Endothelial cell (in vitro differentiated cells): ENCODE measurements around the gene ATG4D. TPM values are rescaled to one million over a fixed set of nuclear protein-coding genes. Genes with fewer than 3 reads are reported as not detected.
"Not testable (repeated sequence)": the region's sequence is repeated elsewhere in the genome, so short reads cannot be mapped to it uniquely, and the experiment has no call there.

Source experiments
- DNase-seq: peaks from one replicate; pipeline ENCODE4 v3.0.0; 2021; ENCODE audit warnings: low spot score
- H3K27ac Mint-ChIP-seq: one replicate; pipeline ENCODE4 v1.8.0; 2021; ENCODE audit warnings: mixed read lengths, inconsistent platforms; ENCODE audit not compliant: unreplicated experiment
- H3K27me3 Mint-ChIP-seq: one replicate; pipeline ENCODE4 v1.8.0; 2021; ENCODE audit warnings: mild to moderate bottlenecking, moderate library complexity, mixed read lengths, inconsistent platforms; ENCODE audit not compliant: unreplicated experiment
- H3K36me3 Mint-ChIP-seq: one replicate; pipeline ENCODE4 v1.8.0; 2021; ENCODE audit warnings: mild to moderate bottlenecking, low read depth, mixed read lengths, inconsistent platforms; ENCODE audit not compliant: unreplicated experiment
- H3K4me1 Mint-ChIP-seq: one replicate; pipeline ENCODE4 v1.8.0; 2021; ENCODE audit warnings: mild to moderate bottlenecking, mixed read lengths, inconsistent platforms; ENCODE audit not compliant: unreplicated experiment
- H3K4me3 Mint-ChIP-seq: one replicate; pipeline ENCODE4 v1.8.0; 2021; ENCODE audit warnings: mild to moderate bottlenecking, mixed read lengths, inconsistent platforms; ENCODE audit not compliant: unreplicated experiment
- H3K9me3 Mint-ChIP-seq: one replicate; pipeline ENCODE4 v1.8.0; 2021; ENCODE audit warnings: mixed read lengths, inconsistent platforms; ENCODE audit not compliant: unreplicated experiment
- CTCF ChIP-seq: fragments of 200-600 bp; sonication (generic); IDR thresholded peaks from one replicate; pipeline ENCODE4 v1.5.0; 2021; ENCODE audit warnings: antibody characterized with exemption; ENCODE audit not compliant: unreplicated experiment
- total RNA-seq: library from RNA; stranded (reverse); fragmentation: NEBNext Ultra II Directional; extraction: Animal tissue kit (Norgen Biotek cat#: 25700); gene quantifications from one replicate; pipeline ENCODE4 v1.2.1, GENCODE V29; 2021; ENCODE audit not compliant: unreplicated experiment

ATG4D gene
- total RNA-seq, 1 donor from 2014 or later: 11.8 TPM

- peaks cover 11% of the 10 kb centered on the region for H3K27me3 Mint-ChIP-seq
- TF ChIP-seq CTCF: no peak
- H3K9me3 Mint-ChIP-seq: no peaks in the 10 kb centered on the region
- peaks cover 34% of the 10 kb centered on the region for H3K4me1 Mint-ChIP-seq
- peak overlapping the region; percentile 79 for H3K27ac Mint-ChIP-seq
- H3K36me3 Mint-ChIP-seq: peaks cover 17% of the 10 kb centered on the region
- no peak for DNase-seq
- peak overlapping the region; percentile 93 for H3K4me3 Mint-ChIP-seq
Measured at GRCh38 chr19:10566658-10567410, 23.1 kb downstream of the ATG4D start.

DNA sequence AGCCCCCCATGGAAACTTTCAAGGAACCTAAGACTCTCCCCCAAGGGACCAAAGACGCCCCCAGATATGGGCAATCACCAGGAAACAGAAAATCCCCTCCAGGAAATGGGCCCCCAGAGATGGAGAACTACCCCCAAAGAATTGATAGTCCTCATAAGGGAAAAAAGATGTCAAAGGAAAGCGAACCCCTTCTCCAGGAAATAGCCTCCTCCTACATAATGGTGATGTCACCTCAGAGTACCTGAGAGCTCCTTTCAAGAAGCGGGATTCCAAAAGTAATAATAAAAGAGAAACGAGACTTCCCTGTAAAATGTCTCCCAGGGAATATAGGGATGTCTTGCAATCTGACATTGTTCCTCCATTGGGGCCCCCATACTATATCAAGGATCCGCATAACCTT lies 24.0 kb downstream of the ATG4D start:
- peak overlapping the region; percentile 93 for H3K4me3 Mint-ChIP-seq
- no peaks in the 10 kb centered on the region for H3K9me3 Mint-ChIP-seq
- peaks cover 34% of the 10 kb centered on the region for H3K4me1 Mint-ChIP-seq
- H3K27ac Mint-ChIP-seq: peak overlapping the region; percentile 72
- DNase-seq: no peak
- H3K27me3 Mint-ChIP-seq: peaks cover 11% of the 10 kb centered on the region
- TF ChIP-seq CTCF: no peak
- peaks cover 17% of the 10 kb centered on the region for H3K36me3 Mint-ChIP-seq

GRCh38 chr19:10568062-10568825 lies 24.5 kb downstream of the ATG4D start:
- peak overlapping the region; percentile 72 for H3K27ac Mint-ChIP-seq
- no peak for DNase-seq
- TF ChIP-seq CTCF: no peak

GRCh38 chr19:10568826-10569651 lies 25.3 kb downstream of the ATG4D start, which contains the start of gene CDKN2D:
Gene CDKN2D, minus strand, starts transcription at chr19:10568979. Its CDS starts 326 bp downstream, at chr19:10568653.
- peak; percentile 85 for TF ChIP-seq CTCF
- Mint-ChIP-seq H3K27ac (peak within 1 kb of the TSS; percentile 80), H3K36me3 (peaks cover 17% of the 10 kb centered on the region), H3K4me1 (peaks cover 34% of the 10 kb centered on the region), H3K4me3 (peak within 1 kb of the TSS; percentile 93), H3K9me3 (no peaks in the 10 kb centered on the region), H3K27me3 (peaks cover 11% of the 10 kb centered on the region)
- peak; percentile 99 for DNase-seq

More at GRCh38 chr19:10568062-10568825, 24.5 kb downstream of the ATG4D start:
- Mint-ChIP-seq H3K4me3 (peak overlapping the region; percentile 93), H3K36me3 (peaks cover 17% of the 10 kb centered on the region), H3K27me3 (peaks cover 11% of the 10 kb centered on the region), H3K9me3 (no peaks in the 10 kb centered on the region), H3K4me1 (peaks cover 34% of the 10 kb centered on the region)

DNA sequence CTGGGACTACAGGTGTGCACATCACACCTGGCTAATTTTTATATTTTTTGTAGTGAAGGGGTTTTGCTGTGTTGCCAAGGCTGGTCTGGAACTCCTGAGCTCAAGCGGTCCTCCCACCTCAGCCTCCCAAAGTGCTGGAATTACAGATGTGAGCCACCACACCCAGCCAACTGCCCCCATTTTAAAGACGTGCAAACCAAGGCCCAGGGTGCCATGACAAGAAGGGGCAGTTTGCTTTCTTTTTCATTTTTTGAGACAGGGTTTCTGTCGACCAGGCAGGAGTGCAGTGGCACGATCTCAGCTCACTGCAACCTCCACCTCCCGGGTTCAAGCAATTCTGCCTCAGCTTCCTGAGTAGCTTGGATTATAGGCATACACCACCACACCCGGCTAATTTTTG lies 30.1 kb downstream of the ATG4D start:
- H3K36me3 Mint-ChIP-seq, H3K27ac Mint-ChIP-seq: not testable (repeated sequence)

More for the DNA sequence above, 30.1 kb downstream of the ATG4D start:
- not testable (repeated sequence) for H3K4me3 Mint-ChIP-seq, H3K4me1 Mint-ChIP-seq, DNase-seq, H3K27me3 Mint-ChIP-seq, H3K9me3 Mint-ChIP-seq
